HG03159 (cell line): ENCODE results near the gene CNFN.
"Not testable (repeated sequence)": the region's sequence is repeated elsewhere in the genome, so short reads cannot be mapped to it uniquely, and the experiment has no call there.

ENCODE experiments used
- ATAC-seq: cut with Tn5 transposase; IDR thresholded peaks from one replicate; pipeline ENCODE4 v1.9.1; 2021; ENCODE audit warnings: mild to moderate bottlenecking, moderate library complexity; ENCODE audit not compliant: unreplicated experiment

The CNFN gene

GRCh38 chr19:42352301-42353259 is 37.5 kb downstream of the CNFN start:
- ATAC-seq, result no peak

GRCh38 chr19:42351079-42351735 is 38.9 kb downstream of the CNFN start:
- no peak for ATAC-seq

GRCh38 chr19:42350417-42350816 is 39.7 kb downstream of the CNFN start:
- ATAC-seq, result no peak

GRCh38 chr19:42349378-42350107 is 40.6 kb downstream of the CNFN start:
- ATAC-seq, result no peak

GRCh38 chr19:42348211-42348610 is 41.9 kb downstream of the CNFN start:
- ATAC-seq, result no peak

GRCh38 chr19:42345191-42345812 is 44.8 kb downstream of the CNFN start:
- ATAC-seq, result no peak

- no peak for ATAC-seq
Observed at GRCh38 chr19:42344336-42344893, 45.7 kb downstream of the CNFN start.

GRCh38 chr19:42343344-42344110 is 46.6 kb downstream of the CNFN start:
- no peak for ATAC-seq

GRCh38 chr19:42339922-42340321 is 50.2 kb downstream of the CNFN start:
- ATAC-seq, result not testable (repeated sequence)

GRCh38 chr19:42339126-42339860 is 50.8 kb downstream of the CNFN start:
- not testable (repeated sequence) for ATAC-seq
